GM13977 (cell line): ENCODE results near the gene UGT1A6.

ENCODE experiments used
- DNase-seq: peaks from one replicate; pipeline ENCODE4 v3.0.0; 2012; ENCODE audit warnings: low spot score
- in situ Hi-C: fragments of 300-500 bp; cut with MboI; formaldehyde crosslinking; loops from one replicate; pipeline ENCODE4 v1.12.0; 2022; ENCODE audit warnings: low sequenced_read_pairs, low pct_unique_long_range_greater_than_20kb, mixed read lengths, inconsistent platforms; ENCODE audit not compliant: unreplicated experiment
- TF ChIP-seq, protein P1 (sequence below): IDR thresholded peaks from 2 replicates; pipeline ENCODE4 v1.5.1; 2012; ENCODE audit warnings: mild to moderate bottlenecking, control low read depth; ENCODE audit not compliant: insufficient read depth; ENCODE audit errors: extremely low read depth, missing control alignments

The UGT1A6 gene

DNA sequence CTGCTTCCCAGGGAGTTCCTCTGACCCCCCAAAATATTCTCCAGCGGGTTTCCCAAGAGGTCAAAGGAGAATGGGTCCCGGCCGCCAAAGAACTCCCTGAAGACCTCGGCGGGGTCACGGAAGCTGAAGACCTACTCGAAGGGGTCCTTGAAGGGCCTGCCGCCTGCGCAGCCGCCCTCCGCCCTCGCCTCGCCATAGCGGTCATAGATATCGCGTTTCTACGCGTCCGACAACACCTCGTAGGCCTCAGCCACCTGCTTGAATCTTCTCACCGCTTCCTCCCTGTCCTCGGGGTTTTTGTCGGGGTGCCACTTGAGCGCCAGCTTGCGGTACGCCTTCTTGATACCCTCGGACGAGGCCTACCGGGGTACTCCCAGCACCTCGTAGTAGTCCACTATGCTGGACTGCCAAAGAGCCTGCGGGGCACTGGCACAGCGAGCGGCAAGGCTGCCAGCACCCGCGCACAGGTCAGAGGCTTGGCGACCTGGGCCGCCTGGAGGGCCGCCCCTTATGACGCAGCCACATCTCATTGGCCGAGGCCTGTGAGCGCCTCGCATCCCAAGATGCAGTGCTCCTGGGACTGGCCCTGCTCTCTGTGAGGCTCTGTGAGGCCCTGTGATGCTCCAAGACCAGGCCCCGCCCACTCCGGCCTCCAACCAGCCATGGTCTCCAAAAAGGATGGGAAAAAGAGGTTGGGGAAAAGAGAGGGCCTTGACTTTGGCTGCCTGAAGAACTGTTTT is 62.4 kb downstream of the UGT1A6 start:
- in situ Hi-C loops = no loop called here
- DNase-seq = no peak
- TF ChIP-seq, protein P1, sequence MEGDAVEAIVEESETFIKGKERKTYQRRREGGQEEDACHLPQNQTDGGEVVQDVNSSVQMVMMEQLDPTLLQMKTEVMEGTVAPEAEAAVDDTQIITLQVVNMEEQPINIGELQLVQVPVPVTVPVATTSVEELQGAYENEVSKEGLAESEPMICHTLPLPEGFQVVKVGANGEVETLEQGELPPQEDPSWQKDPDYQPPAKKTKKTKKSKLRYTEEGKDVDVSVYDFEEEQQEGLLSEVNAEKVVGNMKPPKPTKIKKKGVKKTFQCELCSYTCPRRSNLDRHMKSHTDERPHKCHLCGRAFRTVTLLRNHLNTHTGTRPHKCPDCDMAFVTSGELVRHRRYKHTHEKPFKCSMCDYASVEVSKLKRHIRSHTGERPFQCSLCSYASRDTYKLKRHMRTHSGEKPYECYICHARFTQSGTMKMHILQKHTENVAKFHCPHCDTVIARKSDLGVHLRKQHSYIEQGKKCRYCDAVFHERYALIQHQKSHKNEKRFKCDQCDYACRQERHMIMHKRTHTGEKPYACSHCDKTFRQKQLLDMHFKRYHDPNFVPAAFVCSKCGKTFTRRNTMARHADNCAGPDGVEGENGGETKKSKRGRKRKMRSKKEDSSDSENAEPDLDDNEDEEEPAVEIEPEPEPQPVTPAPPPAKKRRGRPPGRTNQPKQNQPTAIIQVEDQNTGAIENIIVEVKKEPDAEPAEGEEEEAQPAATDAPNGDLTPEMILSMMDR = no peak

DNA sequence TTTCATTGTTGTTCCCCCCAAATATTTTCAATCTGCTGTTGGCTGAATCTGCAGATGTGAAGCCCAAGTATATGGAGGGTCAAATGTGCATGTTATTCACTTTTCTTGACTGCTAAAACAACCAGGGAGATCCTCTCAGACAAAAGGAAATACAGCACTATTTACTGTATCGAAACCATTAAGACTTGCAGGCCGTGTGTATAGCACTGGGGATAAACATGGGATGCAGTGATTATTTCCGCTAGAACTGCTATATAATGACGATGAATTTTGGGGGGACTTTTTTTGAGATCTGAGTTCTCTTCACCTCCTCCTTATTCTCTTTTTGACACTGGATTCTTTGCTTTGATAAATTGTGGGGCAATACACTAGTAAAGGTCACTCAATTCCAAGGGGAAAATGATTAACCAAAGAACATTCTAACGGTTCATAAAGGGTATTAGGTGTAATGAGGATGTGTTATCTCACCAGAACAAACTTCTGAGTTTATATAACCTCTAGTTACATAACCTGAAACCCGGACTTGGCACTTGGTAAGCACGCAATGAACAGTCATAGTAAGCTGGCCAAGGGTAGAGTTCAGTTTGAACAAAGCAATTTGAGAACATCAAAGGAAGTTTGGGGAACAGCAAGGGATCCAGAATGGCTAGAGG is 63.9 kb downstream of the UGT1A6 start:
- no peak for DNase-seq
- in situ Hi-C loops = no loop called here
- TF ChIP-seq, protein P1 = no peak

DNA sequence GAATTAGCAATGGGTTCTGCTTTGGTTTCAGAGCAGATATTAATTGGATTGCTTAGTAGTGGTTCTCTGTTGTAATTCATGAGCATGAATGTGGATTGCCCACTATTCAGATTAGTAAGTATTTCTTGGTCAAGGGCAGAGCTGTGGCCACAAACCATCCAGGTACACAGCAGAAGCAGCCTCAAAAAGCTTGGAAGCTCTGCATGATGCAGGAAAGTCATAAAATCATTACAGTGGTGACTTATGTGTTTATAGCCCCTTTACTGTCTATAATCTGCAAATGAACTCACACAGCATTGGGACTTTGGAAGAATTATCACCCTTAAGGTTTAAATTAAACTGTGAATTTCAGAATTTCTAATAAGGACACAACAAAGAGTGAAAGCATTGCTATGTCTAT is 65.5 kb downstream of the UGT1A6 start:
- TF ChIP-seq, protein P1 = no peak
- no peak for DNase-seq
- in situ Hi-C loops = no loop called here

DNA sequence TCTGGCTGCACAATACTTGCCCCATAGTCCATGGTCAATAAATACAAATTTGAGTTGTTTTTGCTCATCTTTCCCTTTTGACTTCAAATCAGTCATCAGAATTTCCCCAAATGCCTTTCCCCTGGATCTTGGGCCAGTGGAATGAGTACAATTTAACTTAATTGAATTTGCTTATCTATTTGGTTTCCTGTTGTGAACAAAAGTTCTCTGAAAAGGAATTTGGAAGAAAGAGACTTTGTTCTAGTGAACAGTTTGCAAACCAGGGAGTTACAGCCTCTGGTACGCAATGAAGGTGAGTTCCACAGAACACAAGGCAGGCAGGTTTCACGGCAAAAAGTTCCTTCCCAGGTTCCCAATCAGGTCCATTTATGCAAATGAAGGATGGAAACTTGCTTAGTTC is 66.2 kb downstream of the UGT1A6 start:
- in situ Hi-C loops = no loop called here
- DNase-seq = no peak
- TF ChIP-seq, protein P1 = no peak

DNA sequence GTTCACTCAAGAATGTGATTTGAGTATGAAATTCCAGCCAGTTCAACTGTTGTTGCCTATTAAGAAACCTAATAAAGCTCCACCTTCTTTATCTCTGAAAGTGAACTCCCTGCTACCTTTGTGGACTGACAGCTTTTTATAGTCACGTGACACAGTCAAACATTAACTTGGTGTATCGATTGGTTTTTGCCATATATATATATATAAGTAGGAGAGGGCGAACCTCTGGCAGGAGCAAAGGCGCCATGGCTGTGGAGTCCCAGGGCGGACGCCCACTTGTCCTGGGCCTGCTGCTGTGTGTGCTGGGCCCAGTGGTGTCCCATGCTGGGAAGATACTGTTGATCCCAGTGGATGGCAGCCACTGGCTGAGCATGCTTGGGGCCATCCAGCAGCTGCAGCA is 67.4 kb downstream of the UGT1A6 start, which contains the start of gene UGT1A1:
Gene UGT1A1 (plus strand): TSS at position 228 of the 400 bp plus-strand sequence. CDS start 18 bp downstream, at position 246.
- in situ Hi-C loops = no loop called here
- DNase-seq = no peak
- TF ChIP-seq, protein P1 = no peak

DNA sequence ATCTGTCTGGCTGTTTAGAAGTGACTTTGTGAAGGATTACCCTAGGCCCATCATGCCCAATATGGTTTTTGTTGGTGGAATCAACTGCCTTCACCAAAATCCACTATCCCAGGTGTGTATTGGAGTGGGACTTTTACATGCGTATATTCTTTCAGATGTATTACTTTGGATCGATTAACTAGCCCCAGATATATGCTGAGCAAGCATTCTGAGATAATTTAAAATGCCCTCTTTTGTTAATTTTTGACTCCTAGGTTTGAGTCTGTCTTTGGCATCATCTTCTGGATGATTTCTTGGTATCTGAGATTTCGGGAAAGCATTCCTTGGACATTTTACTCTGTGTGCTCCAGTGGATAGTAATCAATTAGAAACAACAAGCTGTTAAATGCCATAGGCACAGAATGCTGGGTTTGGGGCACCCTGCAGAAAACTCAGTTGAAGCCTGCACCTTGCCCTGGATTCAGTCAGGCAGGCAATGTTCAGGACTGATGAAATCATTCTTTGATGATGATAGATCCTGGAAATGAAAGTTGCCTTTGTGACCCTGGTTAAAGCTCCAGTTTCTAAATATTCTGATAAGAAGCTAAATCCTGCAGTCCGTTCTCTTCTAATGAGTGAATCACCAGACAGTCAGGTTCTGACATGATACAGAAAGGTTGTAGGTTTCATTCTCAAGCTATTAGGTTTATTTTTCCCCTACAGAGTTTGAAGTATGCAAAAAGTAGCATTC is 68.5 kb downstream of the UGT1A6 start:
- TF ChIP-seq, protein P1 = no peak
- DNase-seq = no peak
- in situ Hi-C loops = no loop called here
